Astrocyte of the spinal cord (primary cell): ENCODE data around the gene KRTAP12-2.
"Not testable (repeated sequence)": the region's sequence is repeated elsewhere in the genome, so short reads cannot be mapped to it uniquely, and the experiment has no call there.

Source experiments
- DNase-seq: peaks from one replicate; pipeline ENCODE4 v3.0.0; 2011; ENCODE audit warnings: low read depth, low spot score
- H3K4me3 ChIP-seq: 2 replicates; pipeline ENCODE4 v1.5.1; 2011; ENCODE audit warnings: low read depth, mild to moderate bottlenecking, low read length, moderate library complexity
- in situ Hi-C: cut with HindIII; loops from 2 replicates; pipeline ENCODE4 v1.10.0; 2017; ENCODE audit warnings: low sequenced_read_pairs
- TF ChIP-seq, protein P1 (sequence below): IDR thresholded peaks from 2 replicates; pipeline ENCODE4 v1.5.1; 2012; ENCODE audit warnings: low read depth, mild to moderate bottlenecking, low read length, inconsistent platforms

Gene KRTAP12-2

GRCh38 chr21:44701023-44701400, 34.3 kb upstream of the KRTAP12-2 start:
- TF ChIP-seq, protein P1, sequence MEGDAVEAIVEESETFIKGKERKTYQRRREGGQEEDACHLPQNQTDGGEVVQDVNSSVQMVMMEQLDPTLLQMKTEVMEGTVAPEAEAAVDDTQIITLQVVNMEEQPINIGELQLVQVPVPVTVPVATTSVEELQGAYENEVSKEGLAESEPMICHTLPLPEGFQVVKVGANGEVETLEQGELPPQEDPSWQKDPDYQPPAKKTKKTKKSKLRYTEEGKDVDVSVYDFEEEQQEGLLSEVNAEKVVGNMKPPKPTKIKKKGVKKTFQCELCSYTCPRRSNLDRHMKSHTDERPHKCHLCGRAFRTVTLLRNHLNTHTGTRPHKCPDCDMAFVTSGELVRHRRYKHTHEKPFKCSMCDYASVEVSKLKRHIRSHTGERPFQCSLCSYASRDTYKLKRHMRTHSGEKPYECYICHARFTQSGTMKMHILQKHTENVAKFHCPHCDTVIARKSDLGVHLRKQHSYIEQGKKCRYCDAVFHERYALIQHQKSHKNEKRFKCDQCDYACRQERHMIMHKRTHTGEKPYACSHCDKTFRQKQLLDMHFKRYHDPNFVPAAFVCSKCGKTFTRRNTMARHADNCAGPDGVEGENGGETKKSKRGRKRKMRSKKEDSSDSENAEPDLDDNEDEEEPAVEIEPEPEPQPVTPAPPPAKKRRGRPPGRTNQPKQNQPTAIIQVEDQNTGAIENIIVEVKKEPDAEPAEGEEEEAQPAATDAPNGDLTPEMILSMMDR = no peak
- in situ Hi-C loops = no loop called here
- no peak overlapping the region for H3K4me3 ChIP-seq
- no peak for DNase-seq

GRCh38 chr21:44700101-44701022, 33.6 kb upstream of the KRTAP12-2 start:
- TF ChIP-seq, protein P1 = no peak
- DNase-seq = no peak
- in situ Hi-C loops = no loop called here

GRCh38 chr21:44699502-44700001, 32.8 kb upstream of the KRTAP12-2 start:
- DNase-seq = no peak
- TF ChIP-seq, protein P1 = no peak

More at GRCh38 chr21:44700101-44701022, 33.6 kb upstream of the KRTAP12-2 start:
- H3K4me3 ChIP-seq = no peak overlapping the region

GRCh38 chr21:44697811-44698734, 31.3 kb upstream of the KRTAP12-2 start:
- in situ Hi-C loops = no loop called here
- H3K4me3 ChIP-seq = no peak overlapping the region
- TF ChIP-seq, protein P1 = no peak
- DNase-seq = peak; percentile 5

More at GRCh38 chr21:44699502-44700001, 32.8 kb upstream of the KRTAP12-2 start:
- in situ Hi-C loops = no loop called here
- no peak overlapping the region for H3K4me3 ChIP-seq

GRCh38 chr21:44697172-44697810, 30.6 kb upstream of the KRTAP12-2 start, which contains the start of gene KRTAP10-12:
TSS of gene KRTAP10-12 (plus strand) at chr21:44697172. CDS start at chr21:44697202, 30 bp downstream.
- DNase-seq, H3K4me3 ChIP-seq, in situ Hi-C loops: not testable (repeated sequence)

- no peak for DNase-seq
- no peak overlapping the region for H3K4me3 ChIP-seq
- in situ Hi-C loops = no loop called here
- TF ChIP-seq, protein P1 = no peak
Measured at GRCh38 chr21:44696572-44696971, 29.8 kb upstream of the KRTAP12-2 start.
